MM.1S (cell line): ENCODE measurements around the gene ATF7IP.
"Not testable (repeated sequence)": the region's sequence is repeated elsewhere in the genome, so short reads cannot be mapped to it uniquely, and the experiment has no call there.

Source experiments
- DNase-seq: peaks from one replicate; pipeline ENCODE4 v3.0.0-alpha.2; 2015
- H2AFZ ChIP-seq: fragments of 300-600 bp; sonication (generic); 2 replicates; pipeline ENCODE4 v1.6.0; 2016; ENCODE audit warnings: antibody characterized with exemption, low read length
- H3F3A ChIP-seq: fragments of 300-600 bp; sonication (generic); 2 replicates; pipeline ENCODE4 v1.6.1; 2016; ENCODE audit warnings: mild to moderate bottlenecking, antibody characterized with exemption, low read length, moderate library complexity, mixed read lengths; ENCODE audit not compliant: insufficient read depth
- H3K27ac ChIP-seq: fragments of 300-600 bp; sonication (generic); 2 replicates; pipeline ENCODE4 v1.5.1; 2016; ENCODE audit warnings: mild to moderate bottlenecking, low read length
- H3K27me3 ChIP-seq: fragments of 300-600 bp; sonication (generic); replicated peaks from 2 replicates; pipeline ENCODE4 v1.6.0; 2016; ENCODE audit warnings: low read length; ENCODE audit not compliant: insufficient read depth
- H3K36me3 ChIP-seq: fragments of 300-600 bp; sonication (generic); replicated peaks from 2 replicates; pipeline ENCODE4 v1.6.1; 2016; ENCODE audit warnings: mild to moderate bottlenecking, low read length, mixed read lengths; ENCODE audit not compliant: insufficient read depth
- H3K4me1 ChIP-seq: fragments of 300-600 bp; sonication (generic); 2 replicates; pipeline ENCODE4 v1.6.1; 2016; ENCODE audit warnings: low read length, mixed read lengths
- H3K4me2 ChIP-seq: fragments of 300-600 bp; sonication (generic); 2 replicates; pipeline ENCODE4 v1.6.0; 2016; ENCODE audit warnings: low read depth, low read length
- H3K4me3 ChIP-seq: fragments of 300-600 bp; sonication (generic); 2 replicates; pipeline ENCODE4 v1.5.1; 2016; ENCODE audit warnings: low read length, mixed read lengths
- H3K79me2 ChIP-seq: fragments of 300-600 bp; sonication (generic); 2 replicates; pipeline ENCODE4 v1.6.1; 2016; ENCODE audit warnings: mixed run types, low read length, mixed read lengths
- H3K9ac ChIP-seq: fragments of 300-600 bp; sonication (generic); 2 replicates; pipeline ENCODE4 v1.6.1; 2016; ENCODE audit warnings: low read length, mixed read lengths
- H3K9me2 ChIP-seq: fragments of 300-600 bp; sonication (generic); replicated peaks from 2 replicates; pipeline ENCODE4 v1.6.1; 2016; ENCODE audit warnings: mild to moderate bottlenecking, low read length, mixed read lengths; ENCODE audit not compliant: insufficient read depth
- H3K9me3 ChIP-seq: fragments of 300-600 bp; sonication (generic); replicated peaks from 2 replicates; pipeline ENCODE4 v1.6.1; 2016; ENCODE audit warnings: mild to moderate bottlenecking, low read length, mixed read lengths; ENCODE audit not compliant: insufficient read depth
- H4K20me1 ChIP-seq: fragments of 300-600 bp; sonication (generic); 2 replicates; pipeline ENCODE4 v1.6.1; 2016; ENCODE audit warnings: mild to moderate bottlenecking, low read length, moderate library complexity, mixed read lengths; ENCODE audit not compliant: insufficient read depth
- EZH2 ChIP-seq: fragments of 300-600 bp; sonication (generic); optimal IDR thresholded peaks from 2 replicates; pipeline ENCODE3; 2017; ENCODE audit warnings: low read depth, mild to moderate bottlenecking, antibody characterized with exemption, low read length, mixed read lengths
- EZH2phosphoT487 ChIP-seq: fragments of 300-600 bp; sonication (generic); IDR thresholded peaks from 2 replicates; pipeline ENCODE4 v1.6.1; 2018; ENCODE audit warnings: antibody characterized with exemption, low read length
- TF ChIP-seq, protein P1 (sequence below): fragments of 300-600 bp; sonication (generic); IDR thresholded peaks from 2 replicates; pipeline ENCODE4 v1.5.1; 2016; ENCODE audit warnings: antibody characterized with exemption, low read length, mixed read lengths

Gene ATF7IP

DNA sequence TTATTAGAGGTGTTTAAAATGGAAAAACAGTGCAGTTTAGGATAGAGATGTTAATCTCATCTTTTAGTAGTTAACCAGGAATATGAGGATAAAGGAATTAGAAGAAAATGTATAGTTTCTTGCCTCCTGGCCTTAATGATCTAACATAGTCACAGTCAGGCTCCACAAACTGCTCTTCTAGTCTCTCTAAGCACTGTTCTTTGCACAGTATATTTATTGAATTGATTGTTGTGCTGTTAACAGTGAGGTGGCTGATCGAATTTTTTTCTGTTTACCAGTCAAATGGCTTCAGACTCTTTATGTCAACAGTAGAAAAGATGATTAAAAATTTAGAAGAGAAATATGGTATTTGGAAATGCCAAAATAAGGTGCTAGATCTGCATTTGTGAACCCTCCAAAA is 37.8 kb downstream of the ATF7IP start:
- no peak overlapping the region for H2AFZ ChIP-seq
- no peaks in the 10 kb centered on the region for H3K36me3 ChIP-seq
- H3K4me1 ChIP-seq = peaks cover 29% of the 10 kb centered on the region
- no peak for DNase-seq
- H4K20me1 ChIP-seq = no peaks in the 10 kb centered on the region
- TF ChIP-seq EZH2phosphoT487 (no peak), EZH2 (no peak)
- TF ChIP-seq, protein P1, sequence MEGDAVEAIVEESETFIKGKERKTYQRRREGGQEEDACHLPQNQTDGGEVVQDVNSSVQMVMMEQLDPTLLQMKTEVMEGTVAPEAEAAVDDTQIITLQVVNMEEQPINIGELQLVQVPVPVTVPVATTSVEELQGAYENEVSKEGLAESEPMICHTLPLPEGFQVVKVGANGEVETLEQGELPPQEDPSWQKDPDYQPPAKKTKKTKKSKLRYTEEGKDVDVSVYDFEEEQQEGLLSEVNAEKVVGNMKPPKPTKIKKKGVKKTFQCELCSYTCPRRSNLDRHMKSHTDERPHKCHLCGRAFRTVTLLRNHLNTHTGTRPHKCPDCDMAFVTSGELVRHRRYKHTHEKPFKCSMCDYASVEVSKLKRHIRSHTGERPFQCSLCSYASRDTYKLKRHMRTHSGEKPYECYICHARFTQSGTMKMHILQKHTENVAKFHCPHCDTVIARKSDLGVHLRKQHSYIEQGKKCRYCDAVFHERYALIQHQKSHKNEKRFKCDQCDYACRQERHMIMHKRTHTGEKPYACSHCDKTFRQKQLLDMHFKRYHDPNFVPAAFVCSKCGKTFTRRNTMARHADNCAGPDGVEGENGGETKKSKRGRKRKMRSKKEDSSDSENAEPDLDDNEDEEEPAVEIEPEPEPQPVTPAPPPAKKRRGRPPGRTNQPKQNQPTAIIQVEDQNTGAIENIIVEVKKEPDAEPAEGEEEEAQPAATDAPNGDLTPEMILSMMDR = no peak
- no peaks in the 10 kb centered on the region for H3F3A ChIP-seq
- no peaks in the 10 kb centered on the region for H3K27me3 ChIP-seq
- H3K27ac ChIP-seq = peak overlapping the region; percentile 3; the same call in 1 of the 2 replicates
- H3K4me2 ChIP-seq = peak overlapping the region; percentile 28; the same call in 1 of the 2 replicates
- H3K9ac ChIP-seq = peak overlapping the region; percentile 24; the same call in 1 of the 2 replicates
- H3K9me2 ChIP-seq = no peaks in the 10 kb centered on the region
- peaks cover 94% of the 10 kb centered on the region for H3K79me2 ChIP-seq
- H3K9me3 ChIP-seq = no peaks in the 10 kb centered on the region
- H3K4me3 ChIP-seq = no peak overlapping the region

DNA sequence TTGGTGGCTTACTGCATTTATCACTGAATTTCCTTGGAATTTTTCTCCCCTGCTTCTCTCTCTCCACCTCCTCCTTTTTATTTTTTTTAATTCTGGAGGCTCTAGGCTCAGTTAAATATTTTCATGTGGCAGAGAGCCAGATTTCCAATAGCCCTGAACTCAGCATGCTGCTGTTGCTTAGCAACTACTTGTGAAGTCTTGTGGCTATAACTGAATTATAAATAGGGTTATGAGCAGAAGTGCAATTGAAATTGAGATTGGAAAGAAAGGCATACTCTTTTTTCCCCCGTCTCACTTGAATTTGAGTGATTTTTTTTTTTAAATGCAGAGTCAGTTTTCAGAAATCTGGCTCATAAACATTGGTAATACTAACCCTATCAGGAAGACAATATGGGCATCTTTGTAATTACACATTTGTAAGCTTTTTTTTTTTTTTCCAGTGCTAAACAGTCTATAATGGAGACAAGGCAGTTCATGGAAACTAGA is 38.3 kb downstream of the ATF7IP start:
- H3K79me2 ChIP-seq = peaks cover 94% of the 10 kb centered on the region
- H3K4me1 ChIP-seq = peaks cover 29% of the 10 kb centered on the region
- H3K4me3 ChIP-seq = no peak overlapping the region
- TF ChIP-seq, protein P1 = no peak
- TF ChIP-seq EZH2phosphoT487 (no peak), EZH2 (no peak)
- no peaks in the 10 kb centered on the region for H3K9me2 ChIP-seq
- peak overlapping the region; percentile 24; the same call in 1 of the 2 replicates for H3K9ac ChIP-seq
- no peaks in the 10 kb centered on the region for H3K27me3 ChIP-seq
- peak overlapping the region; percentile 28; the same call in 1 of the 2 replicates for H3K4me2 ChIP-seq
- no peaks in the 10 kb centered on the region for H3F3A ChIP-seq
- H3K27ac ChIP-seq = peak overlapping the region; percentile 29; the same call in 1 of the 2 replicates
- no peaks in the 10 kb centered on the region for H3K9me3 ChIP-seq
- H2AFZ ChIP-seq = no peak overlapping the region
- DNase-seq = peak; percentile 51
- H3K36me3 ChIP-seq = no peaks in the 10 kb centered on the region
- H4K20me1 ChIP-seq = no peaks in the 10 kb centered on the region

DNA sequence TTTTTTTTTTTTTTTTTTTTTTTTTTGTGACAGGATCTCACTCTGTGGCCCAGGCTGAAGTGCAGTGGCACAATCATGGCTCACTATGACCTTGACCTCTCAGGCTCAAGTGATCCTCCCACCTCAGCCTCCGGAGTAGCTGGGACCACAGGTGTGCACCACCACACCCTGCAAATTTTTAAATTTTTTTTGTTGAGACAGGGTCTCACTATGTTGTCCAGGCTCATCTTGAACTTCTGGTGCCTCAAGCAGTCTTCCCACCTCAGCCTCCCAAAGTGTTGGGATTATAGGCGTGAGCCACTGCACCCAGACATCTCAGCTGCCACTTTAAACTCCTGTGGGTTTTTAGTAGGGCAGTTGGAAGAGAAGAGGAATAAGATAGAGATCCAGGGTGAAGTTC is 39.9 kb downstream of the ATF7IP start:
- H3K27ac ChIP-seq, H3K36me3 ChIP-seq, H2AFZ ChIP-seq, H3K4me3 ChIP-seq, DNase-seq, H3F3A ChIP-seq, H3K4me2 ChIP-seq, H3K9ac ChIP-seq, H3K27me3 ChIP-seq, H3K9me2 ChIP-seq, H3K9me3 ChIP-seq, H4K20me1 ChIP-seq: not testable (repeated sequence)
- Histone ChIP-seq H3K79me2 (peaks cover 97% of the 10 kb centered on the region), H3K4me1 (peaks cover 24% of the 10 kb centered on the region)

DNA sequence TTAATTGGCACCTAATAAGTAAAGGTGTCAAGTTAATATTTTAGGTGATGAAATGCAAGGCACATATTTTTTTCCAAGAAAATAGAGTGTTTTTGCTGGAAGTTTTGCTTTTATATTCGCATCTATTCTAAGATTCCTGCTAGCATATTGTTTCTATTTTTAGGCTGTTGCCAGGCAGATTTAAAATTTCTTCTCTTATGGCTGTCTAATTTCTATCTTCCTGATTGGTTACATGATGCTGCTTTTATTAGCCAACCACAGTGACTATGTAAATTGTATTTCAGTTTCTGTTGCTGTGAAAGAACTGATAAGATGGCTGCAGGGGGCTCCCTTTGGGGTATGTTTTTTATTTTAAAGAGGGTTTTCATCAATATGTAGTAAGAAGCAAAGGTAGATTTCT is 42.7 kb downstream of the ATF7IP start:
- TF ChIP-seq EZH2 (no peak), EZH2phosphoT487 (no peak)
- TF ChIP-seq, protein P1 = no peak
- peaks cover 23% of the 10 kb centered on the region for H3K4me1 ChIP-seq
- no peaks in the 10 kb centered on the region for H4K20me1 ChIP-seq

More for the DNA sequence above, 42.7 kb downstream of the ATF7IP start:
- H3K4me2 ChIP-seq = peak overlapping the region; percentile 10; the same call in 1 of the 2 replicates
- H3K9me2 ChIP-seq = no peaks in the 10 kb centered on the region
- H3K79me2 ChIP-seq = peaks cover 91% of the 10 kb centered on the region
- no peak overlapping the region for H3K4me3 ChIP-seq
- no peaks in the 10 kb centered on the region for H3K27me3 ChIP-seq
- peak; percentile 64 for DNase-seq
- H3K27ac ChIP-seq = no peak overlapping the region
- no peaks in the 10 kb centered on the region for H3K36me3 ChIP-seq
- H2AFZ ChIP-seq = no peak overlapping the region
- H3F3A ChIP-seq = no peaks in the 10 kb centered on the region
- H3K9ac ChIP-seq = no peak overlapping the region
- H3K9me3 ChIP-seq = no peaks in the 10 kb centered on the region
